Measurements from ENCODE around the gene PCDH9. TPM values are rescaled to one million over a fixed set of nuclear protein-coding genes. Genes with fewer than 3 reads are reported as not detected.
A peak's percentile ranks its signal among the peaks of the same experiment; 100 is the strongest.

Gene PCDH9
- total and polyA plus RNA-seq, 2 of the 13 experiments (the other 11 are each of a cell fraction or from before 2014, with no cell fraction given), result 0.09 TPM; not detected in 1

- H2AFZ ChIP-seq (ENCODE audit: low read length), result no peak overlapping the region
- H3K27ac ChIP-seq (ENCODE audit: extremely low read length, insufficient read depth, low read length), result no peak overlapping the region
- FAIRE-seq (no peak), DNase-seq (ENCODE audit: low spot score) (no peak), ATAC-seq (no peak)
- no peaks in the 10 kb centered on the region for H3K27me3 ChIP-seq (ENCODE audit: control insufficient read depth in 1 of 2, insufficient read depth in 2 of 2, low read length in 2 of 2)
- in situ Hi-C loops (cut with HindIII; ENCODE audit: extremely low pct_ligation_motif_present, low pct_unique_long_range_greater_than_20kb), result no loop called here
- ChIA-PET POLR2A (no interaction called here), CTCF (ENCODE audit: low intra/inter-chr PET ratio, low total read pairs) (no interaction called here)
- H3K36me3 ChIP-seq (replicated peaks in 1 of 2; ENCODE audit: control insufficient read depth in 1 of 2, insufficient read depth in 2 of 2, low read length in 2 of 2), result no peaks in the 10 kb centered on the region
- intact Hi-C loops (cut with micrococcal nuclease; ENCODE audit: unreplicated experiment), result no loop called here
- BruUV-seq (replicated peaks), result no TSS peak
- no peak overlapping the region for H3K9ac ChIP-seq (ENCODE audit: insufficient read depth, low read depth, low read length)
- no peaks in the 10 kb centered on the region for H3K79me2 ChIP-seq (ENCODE audit: insufficient read depth, low read length)
- 28% methylated on average over 2 of the region's 2 CpGs for WGBS (ENCODE audit: low lambda C conversion rate)
- H3K4me1 ChIP-seq (ENCODE audit: insufficient read depth, low read length), result no peaks in the 10 kb centered on the region
- TF ChIP-seq PHB2 (IDR thresholded peaks at IDR 0.05; ENCODE audit: partially characterized antibody), result no peak
- TF ChIP-seq MAFK (conservative IDR thresholded peaks at IDR 0.05 in 1 of 2, IDR thresholded peaks at IDR 0.05 in 1 of 2; ENCODE audit: low read length in 2 of 2), result peak; percentile 60 to 68
- peak; percentile 66 for TF ChIP-seq MAFF (IDR thresholded peaks at IDR 0.05; ENCODE audit: low read depth, low read length)
- H4K20me1 ChIP-seq (ENCODE audit: insufficient read depth, low read length), result no peaks in the 10 kb centered on the region
- H3K9me3 ChIP-seq (ENCODE audit: low read length), result no peaks in the 10 kb centered on the region
- no peak overlapping the region for H3K4me2 ChIP-seq (ENCODE audit: low read depth, low read length)
- H3K4me3 ChIP-seq (replicated peaks in 1 of 3; ENCODE audit: insufficient read depth in 1 of 3, low read depth in 2 of 3, low read length in 3 of 3), result no peak overlapping the region
Observed at GRCh38 chr13:66663206-66663605, 566.9 kb downstream of the PCDH9 start.

GRCh38 chr13:66661336-66661735 lies 568.8 kb downstream of the PCDH9 start:
- 27% methylated on average over 2 of the region's 2 CpGs for WGBS (ENCODE audit: low lambda C conversion rate)
- DNase-seq (ENCODE audit: low spot score) (no peak), FAIRE-seq (no peak), ATAC-seq (no peak)
- H3K27ac ChIP-seq (ENCODE audit: extremely low read length, insufficient read depth, low read length), result no peak overlapping the region
- intact Hi-C loops (cut with micrococcal nuclease; ENCODE audit: unreplicated experiment) (no loop called here), in situ Hi-C loops (cut with HindIII; ENCODE audit: extremely low pct_ligation_motif_present, low pct_unique_long_range_greater_than_20kb) (no loop called here)
- H3K9me3 ChIP-seq (ENCODE audit: low read length), result no peaks in the 10 kb centered on the region
- ChIA-PET CTCF (ENCODE audit: low intra/inter-chr PET ratio, low total read pairs) (no interaction called here), POLR2A (no interaction called here)
- H3K4me1 ChIP-seq (ENCODE audit: insufficient read depth, low read length), result no peaks in the 10 kb centered on the region
- no peak overlapping the region for H2AFZ ChIP-seq (ENCODE audit: low read length)
- no peak overlapping the region for H3K4me2 ChIP-seq (ENCODE audit: low read depth, low read length)
- H4K20me1 ChIP-seq (ENCODE audit: insufficient read depth, low read length), result no peaks in the 10 kb centered on the region
- H3K79me2 ChIP-seq (ENCODE audit: insufficient read depth, low read length), result no peaks in the 10 kb centered on the region
- TF ChIP-seq CCAR2 (optimal IDR thresholded peaks at IDR 0.05; ENCODE audit: low read depth, low read length) (no peak), ATF5 (CRISPR knock-in tag; IDR thresholded peaks at IDR 0.05; ENCODE audit: low read depth) (no peak), ZNF101 (CRISPR knock-in tag; IDR thresholded peaks at IDR 0.05; ENCODE audit: borderline replicate concordance, low read depth) (no peak), ZNF18 (CRISPR knock-in tag; IDR thresholded peaks at IDR 0.05; ENCODE audit: insufficient replicate concordance) (no peak), ZNF557 (CRISPR knock-in tag; IDR thresholded peaks at IDR 0.05) (no peak), ZFP36L2 (CRISPR knock-in tag; IDR thresholded peaks at IDR 0.05) (no peak), GRHL1 (CRISPR knock-in tag; conservative IDR thresholded peaks at IDR 0.05) (no peak), ZNF577 (CRISPR knock-in tag; IDR thresholded peaks at IDR 0.05; ENCODE audit: borderline replicate concordance, low read depth) (no peak), RFX1 (IDR thresholded peaks at IDR 0.05) (no peak), ZNF33B (CRISPR knock-in tag; IDR thresholded peaks at IDR 0.05) (no peak), NFYB (CRISPR knock-in tag; IDR thresholded peaks at IDR 0.05) (no peak), SIX1 (CRISPR knock-in tag; IDR thresholded peaks at IDR 0.05; ENCODE audit: borderline replicate concordance) (no peak)
- no peaks in the 10 kb centered on the region for H3K27me3 ChIP-seq (ENCODE audit: control insufficient read depth in 1 of 2, insufficient read depth in 2 of 2, low read length in 2 of 2)
- no peaks in the 10 kb centered on the region for H3K36me3 ChIP-seq (replicated peaks in 1 of 2; ENCODE audit: control insufficient read depth in 1 of 2, insufficient read depth in 2 of 2, low read length in 2 of 2)
- no peak overlapping the region for H3K9ac ChIP-seq (ENCODE audit: insufficient read depth, low read depth, low read length)
- no peak overlapping the region for H3K4me3 ChIP-seq (replicated peaks in 1 of 3; ENCODE audit: insufficient read depth in 1 of 3, low read depth in 2 of 3, low read length in 3 of 3)
- BruUV-seq (replicated peaks), result no TSS peak
